SH-SY5Y (cell line): ENCODE measurements around the gene SBK2.

Source experiments
- GATA2 ChIP-seq: IDR thresholded peaks from 2 replicates; pipeline ENCODE4 v1.6.1; 2011; ENCODE audit warnings: mild to moderate bottlenecking, low read depth, low read length
- GATA3 ChIP-seq: IDR thresholded peaks from 2 replicates; pipeline ENCODE4 v1.6.1; 2011; ENCODE audit warnings: low read depth, mild to moderate bottlenecking, low read length, moderate library complexity

- TF ChIP-seq GATA3 (no peak), GATA2 (no peak)
Observed at GRCh38 chr19:55578761-55579747, 42.1 kb upstream of the SBK2 start.
